GM12872 (cell line): ENCODE measurements around the gene DLX6.

ENCODE experiments used
- TF ChIP-seq, protein P1 (sequence below): IDR thresholded peaks from 3 replicates; pipeline ENCODE4 v1.5.1; 2011; ENCODE audit warnings: low read depth, mild to moderate bottlenecking, low read length, moderate library complexity; ENCODE audit not compliant: insufficient read depth

DLX6 gene

GRCh38 chr7:97043281-97043680, 37.9 kb downstream of the DLX6 start:
- TF ChIP-seq, protein P1, sequence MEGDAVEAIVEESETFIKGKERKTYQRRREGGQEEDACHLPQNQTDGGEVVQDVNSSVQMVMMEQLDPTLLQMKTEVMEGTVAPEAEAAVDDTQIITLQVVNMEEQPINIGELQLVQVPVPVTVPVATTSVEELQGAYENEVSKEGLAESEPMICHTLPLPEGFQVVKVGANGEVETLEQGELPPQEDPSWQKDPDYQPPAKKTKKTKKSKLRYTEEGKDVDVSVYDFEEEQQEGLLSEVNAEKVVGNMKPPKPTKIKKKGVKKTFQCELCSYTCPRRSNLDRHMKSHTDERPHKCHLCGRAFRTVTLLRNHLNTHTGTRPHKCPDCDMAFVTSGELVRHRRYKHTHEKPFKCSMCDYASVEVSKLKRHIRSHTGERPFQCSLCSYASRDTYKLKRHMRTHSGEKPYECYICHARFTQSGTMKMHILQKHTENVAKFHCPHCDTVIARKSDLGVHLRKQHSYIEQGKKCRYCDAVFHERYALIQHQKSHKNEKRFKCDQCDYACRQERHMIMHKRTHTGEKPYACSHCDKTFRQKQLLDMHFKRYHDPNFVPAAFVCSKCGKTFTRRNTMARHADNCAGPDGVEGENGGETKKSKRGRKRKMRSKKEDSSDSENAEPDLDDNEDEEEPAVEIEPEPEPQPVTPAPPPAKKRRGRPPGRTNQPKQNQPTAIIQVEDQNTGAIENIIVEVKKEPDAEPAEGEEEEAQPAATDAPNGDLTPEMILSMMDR = no peak
